GM23248 (cell line): Measurements from ENCODE around the gene RELN.

ENCODE experiments used
- EZH2 ChIP-seq: fragments of 200-600 bp; sonication (generic); IDR thresholded peaks from 2 replicates; pipeline ENCODE4 v1.6.1; 2018; ENCODE audit warnings: antibody characterized with exemption, mild to moderate bottlenecking; ENCODE audit not compliant: insufficient read depth, poor library complexity, severe bottlenecking
- EZH2phosphoT487 ChIP-seq: fragments of 200-600 bp; sonication (generic); IDR thresholded peaks from 2 replicates; pipeline ENCODE4 v1.6.1; 2018; ENCODE audit warnings: antibody characterized with exemption, moderate library complexity, mild to moderate bottlenecking, low read depth; ENCODE audit not compliant: insufficient read depth

DNA sequence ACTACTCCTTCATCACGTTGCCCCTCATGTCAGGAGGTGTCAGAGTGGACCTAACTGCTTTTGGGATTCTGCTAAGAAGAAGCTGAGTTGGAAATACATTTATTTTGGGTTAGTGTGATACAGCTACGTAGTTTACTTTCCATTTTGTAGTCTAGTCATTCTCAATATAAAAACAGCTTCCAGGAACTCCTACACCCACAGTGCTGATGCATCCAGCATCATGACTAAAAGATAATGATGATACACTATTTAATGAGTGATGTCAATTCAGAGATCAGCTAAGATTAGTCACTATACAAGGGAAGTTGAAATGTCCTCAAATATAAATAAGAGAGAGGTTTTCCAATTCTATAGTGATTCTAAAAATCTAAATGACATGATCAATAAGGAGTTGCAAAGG lies 279.2 kb downstream of the RELN start:
- TF ChIP-seq EZH2phosphoT487, result no peak
- TF ChIP-seq EZH2, result no peak
